Neural cell (in vitro differentiated cells): ENCODE measurements around the gene SPATA22.

ENCODE experiments used
- CTCF ChIP-seq: fragments of 450-650 bp; IDR thresholded peaks from 2 replicates; pipeline ENCODE4 v1.5.1; 2014; ENCODE audit warnings: antibody characterized with exemption, mild to moderate bottlenecking, moderate library complexity; ENCODE audit not compliant: poor library complexity, severe bottlenecking
- EP300 ChIP-seq: fragments of 450-650 bp; conservative IDR thresholded peaks from 2 replicates; pipeline ENCODE4 v1.6.1; 2014; ENCODE audit warnings: antibody characterized with exemption, mild to moderate bottlenecking, moderate library complexity; ENCODE audit not compliant: poor library complexity, severe bottlenecking
- EZH2 ChIP-seq: fragments of 200-600, 300-800 bp; shearing (Covaris generic), sonication (generic); IDR thresholded peaks from 2 replicates; pipeline ENCODE4 v1.6.1; 2014; ENCODE audit warnings: antibody characterized with exemption, low read length, borderline replicate concordance, mild to moderate bottlenecking; ENCODE audit not compliant: insufficient read depth, poor library complexity, severe bottlenecking
- MXI1 ChIP-seq: fragments of 450-650 bp; conservative IDR thresholded peaks from 2 replicates; pipeline ENCODE4 v1.6.1; 2014; ENCODE audit warnings: antibody characterized with exemption, mild to moderate bottlenecking; ENCODE audit not compliant: poor library complexity, severe bottlenecking
- POLR2AphosphoS5 ChIP-seq: IDR thresholded peaks from 2 replicates; pipeline ENCODE4 v1.6.1; 2012
- RAD21 ChIP-seq: fragments of 450-650 bp; conservative IDR thresholded peaks from 2 replicates; pipeline ENCODE4 v1.6.1; 2014; ENCODE audit warnings: antibody characterized with exemption, mild to moderate bottlenecking, moderate library complexity
- SMC3 ChIP-seq: fragments of 450-650 bp; conservative IDR thresholded peaks from 2 replicates; pipeline ENCODE4 v1.6.1; 2014; ENCODE audit warnings: antibody characterized with exemption, mild to moderate bottlenecking, moderate library complexity; ENCODE audit not compliant: poor library complexity
- TAF1 ChIP-seq: IDR thresholded peaks from 2 replicates; pipeline ENCODE4 v1.6.1; 2012; ENCODE audit warnings: low read depth
- TF ChIP-seq, protein P1 (sequence below): IDR thresholded peaks from 2 replicates; pipeline ENCODE4 v1.6.1; 2012; ENCODE audit warnings: borderline replicate concordance

DNA sequence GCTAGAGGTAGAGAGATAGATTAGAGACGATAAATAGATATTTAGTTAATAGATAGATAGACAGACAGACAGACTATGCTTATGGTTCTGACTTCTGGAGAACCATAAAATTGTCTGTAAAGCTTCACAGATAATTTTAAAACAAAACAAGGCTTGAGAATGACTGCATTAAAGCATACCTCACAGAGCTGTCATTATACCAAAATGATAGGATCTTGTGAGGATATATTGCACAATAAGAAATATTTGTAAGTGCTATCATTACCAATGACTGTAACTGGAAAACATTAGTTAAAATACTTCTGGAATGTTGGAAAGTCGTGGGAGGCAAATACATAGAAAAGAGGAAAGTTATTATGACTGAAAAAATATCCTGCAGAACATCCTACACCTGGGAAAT, 69.8 kb downstream of the SPATA22 start:
- TF ChIP-seq CTCF (no peak), EP300 (no peak), RAD21 (no peak), MXI1 (no peak), TAF1 (no peak), EZH2 (no peak), POLR2AphosphoS5 (no peak), SMC3 (no peak)
- TF ChIP-seq, protein P1, sequence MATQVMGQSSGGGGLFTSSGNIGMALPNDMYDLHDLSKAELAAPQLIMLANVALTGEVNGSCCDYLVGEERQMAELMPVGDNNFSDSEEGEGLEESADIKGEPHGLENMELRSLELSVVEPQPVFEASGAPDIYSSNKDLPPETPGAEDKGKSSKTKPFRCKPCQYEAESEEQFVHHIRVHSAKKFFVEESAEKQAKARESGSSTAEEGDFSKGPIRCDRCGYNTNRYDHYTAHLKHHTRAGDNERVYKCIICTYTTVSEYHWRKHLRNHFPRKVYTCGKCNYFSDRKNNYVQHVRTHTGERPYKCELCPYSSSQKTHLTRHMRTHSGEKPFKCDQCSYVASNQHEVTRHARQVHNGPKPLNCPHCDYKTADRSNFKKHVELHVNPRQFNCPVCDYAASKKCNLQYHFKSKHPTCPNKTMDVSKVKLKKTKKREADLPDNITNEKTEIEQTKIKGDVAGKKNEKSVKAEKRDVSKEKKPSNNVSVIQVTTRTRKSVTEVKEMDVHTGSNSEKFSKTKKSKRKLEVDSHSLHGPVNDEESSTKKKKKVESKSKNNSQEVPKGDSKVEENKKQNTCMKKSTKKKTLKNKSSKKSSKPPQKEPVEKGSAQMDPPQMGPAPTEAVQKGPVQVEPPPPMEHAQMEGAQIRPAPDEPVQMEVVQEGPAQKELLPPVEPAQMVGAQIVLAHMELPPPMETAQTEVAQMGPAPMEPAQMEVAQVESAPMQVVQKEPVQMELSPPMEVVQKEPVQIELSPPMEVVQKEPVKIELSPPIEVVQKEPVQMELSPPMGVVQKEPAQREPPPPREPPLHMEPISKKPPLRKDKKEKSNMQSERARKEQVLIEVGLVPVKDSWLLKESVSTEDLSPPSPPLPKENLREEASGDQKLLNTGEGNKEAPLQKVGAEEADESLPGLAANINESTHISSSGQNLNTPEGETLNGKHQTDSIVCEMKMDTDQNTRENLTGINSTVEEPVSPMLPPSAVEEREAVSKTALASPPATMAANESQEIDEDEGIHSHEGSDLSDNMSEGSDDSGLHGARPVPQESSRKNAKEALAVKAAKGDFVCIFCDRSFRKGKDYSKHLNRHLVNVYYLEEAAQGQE: no peak
